Uterus (tissue), 4 donors: Measurements from ENCODE around the gene PBX1. TPM values are rescaled to one million over a fixed set of nuclear protein-coding genes. Genes with fewer than 3 reads are reported as not detected.
A peak's percentile ranks its signal among the peaks of the same experiment; 100 is the strongest.
"Not testable (repeated sequence)": the region's sequence is repeated elsewhere in the genome, so short reads cannot be mapped to it uniquely, and the experiment has no call there.

Source experiments
- DNase-seq, 2 donors: peaks; one replicate each; pipeline ENCODE4 v3.0.0-alpha.2; 2019 to 2020
- H3K27ac ChIP-seq, 2 donors: fragments of 200-600 bp; sonication (generic); 1 replicate in 1 of 2; 2 replicates in 1 of 2; pipeline ENCODE4 v1.5.1; 2016 to 2018
- H3K27me3 ChIP-seq, 2 donors: fragments of 200-600 bp; sonication (generic); one replicate each; pipeline ENCODE4 v1.5.1; 2018 to 2019; ENCODE audit warnings: control low read depth in 1 of 2
- H3K36me3 ChIP-seq, 2 donors: fragments of 200-600 bp; sonication (generic); one replicate each; pipeline ENCODE4 v1.5.1; 2019; ENCODE audit warnings: control low read depth in 1 of 2
- H3K4me1 ChIP-seq, 2 donors: fragments of 200-600 bp; sonication (generic); one replicate each; pipeline ENCODE4 v1.5.1; 2018 to 2019; ENCODE audit warnings: control low read depth in 1 of 2
- H3K4me3 ChIP-seq, 2 donors: fragments of 200-600 bp; sonication (generic); 1 replicate in 1 of 2; 2 replicates in 1 of 2; pipeline ENCODE4 v1.5.1; 2018 to 2019; ENCODE audit warnings: mild to moderate bottlenecking in 1 of 2
- H3K9me3 ChIP-seq, 2 donors: fragments of 200-600 bp; sonication (generic); one replicate each; pipeline ENCODE4 v1.5.1; 2019; ENCODE audit warnings: control low read depth in 1 of 2
- CTCF ChIP-seq, 4 experiments: fragments of 200-600 bp in 2 of 4; fragments of 450-650 bp in 2 of 4; sonication (generic) in 2 of 4; IDR thresholded peaks; one replicate each; pipeline ENCODE4 v1.5.1; 2016 to 2019; ENCODE audit warnings: antibody characterized with exemption in 4 of 4, mild to moderate bottlenecking in 2 of 4, moderate library complexity in 1 of 4
- POLR2A ChIP-seq, 2 donors: fragments of 450-650 bp; IDR thresholded peaks; one replicate each; pipeline ENCODE4 v1.6.1; 2016; ENCODE audit warnings: antibody characterized with exemption in 2 of 2, mild to moderate bottlenecking in 1 of 2, moderate library complexity in 1 of 2
- intact Hi-C: fragments of 100-400 bp; cut with DNase I; formaldehyde crosslinking; loops from one replicate; pipeline ENCODE4 v1.15.1; 2023; ENCODE audit warnings: low total_unique reads
- total RNA-seq, 4 donors: library from RNA; depleted of rRNA in 3 of 4; stranded (reverse); fragments of >200 nt in 3 of 4; gene quantifications; one replicate each; pipeline versions ENCODE4 v1.1.0 to v1.2.4, GENCODE V29; 2014 to 2023
- donor health status: DM: yes; HTN: yes; CAD: no.

PBX1 gene
- total RNA-seq, 4 donors from 2014 or later: 122 to 831 (median 207) TPM

- no peaks in the 10 kb centered on the region for H3K36me3 ChIP-seq
- no peak for TF ChIP-seq CTCF (IDR thresholded peaks at IDR 0.05)
- no peak for TF ChIP-seq POLR2A (IDR thresholded peaks at IDR 0.05)
- no peak for DNase-seq
- H3K4me3 ChIP-seq: no peak overlapping the region
- H3K4me1 ChIP-seq: no peaks in the 10 kb centered on the region
- no peak overlapping the region for H3K27ac ChIP-seq
- H3K9me3 ChIP-seq: no peaks in the 10 kb centered on the region
- H3K27me3 ChIP-seq: no peaks in the 10 kb centered on the region
- intact Hi-C loops: no loop called here
Measured at GRCh38 chr1:164534863-164535610, 23.9 kb upstream of the PBX1 start.

GRCh38 chr1:164552463-164552988, 6.5 kb upstream of the PBX1 start:
- H3K4me1 ChIP-seq, H3K36me3 ChIP-seq, H3K9me3 ChIP-seq, H3K27ac ChIP-seq, intact Hi-C loops, H3K4me3 ChIP-seq, DNase-seq, H3K27me3 ChIP-seq: not testable (repeated sequence)

GRCh38 chr1:164557270-164557669, 1.7 kb upstream of the PBX1 start:
- no peak for DNase-seq
- Histone ChIP-seq H3K4me1 (no peaks in the 10 kb centered on the region), H3K27ac (peak overlapping the region; percentile 75 to 78), H3K27me3 (no peaks in the 10 kb centered on the region), H3K36me3 (no peaks in the 10 kb centered on the region), H3K9me3 (no peaks in the 10 kb centered on the region), H3K4me3 (no peak overlapping the region)
- TF ChIP-seq POLR2A (IDR thresholded peaks at IDR 0.05) (no peak), CTCF (IDR thresholded peaks at IDR 0.05) (no peak)
- intact Hi-C loops: loop anchor here (5.0 kb wide), 1 partner anchor 390 kb away; no protein-coding TSS in a partner anchor

GRCh38 chr1:164559342-164560051, 513 bp downstream of the PBX1 start:
- peak overlapping the region; percentile 82 to 88 for H3K4me3 ChIP-seq

GRCh38 chr1:164560121-164560541, 1.1 kb downstream of the PBX1 start:
- H3K9me3 ChIP-seq: no peaks in the 10 kb centered on the region
- DNase-seq: no peak
- H3K4me1 ChIP-seq: no peaks in the 10 kb centered on the region
- no peaks in the 10 kb centered on the region for H3K36me3 ChIP-seq
- peak overlapping the region; percentile 92 to 97 for H3K27ac ChIP-seq
- no peaks in the 10 kb centered on the region for H3K27me3 ChIP-seq
- intact Hi-C loops: loop anchor here (10.0 kb wide), 1 partner anchor 55 kb away; no protein-coding TSS in a partner anchor
- no peak for TF ChIP-seq POLR2A (IDR thresholded peaks at IDR 0.05)
- TF ChIP-seq CTCF (IDR thresholded peaks at IDR 0.05): no peak
- peak overlapping the region; percentile 82 to 88 for H3K4me3 ChIP-seq

More at GRCh38 chr1:164559342-164560051, 513 bp downstream of the PBX1 start:
- Histone ChIP-seq H3K27ac (peak overlapping the region; percentile 92 to 97), H3K36me3 (no peaks in the 10 kb centered on the region), H3K4me1 (no peaks in the 10 kb centered on the region), H3K27me3 (no peaks in the 10 kb centered on the region), H3K9me3 (no peaks in the 10 kb centered on the region)
- intact Hi-C loops: loop anchor here (5.0 to 10.0 kb wide), 2 partner anchors 55 to 392 kb away; no protein-coding TSS in a partner anchor
- DNase-seq: peak; percentile 39 to 47
- TF ChIP-seq CTCF (IDR thresholded peaks at IDR 0.05): no peak
